Sigmoid colon (tissue), 7 donors: Measurements from ENCODE around the gene FAM240A. TPM values are rescaled to one million over a fixed set of nuclear protein-coding genes. Genes with fewer than 3 reads are reported as not detected.
A peak's percentile ranks its signal among the peaks of the same experiment; 100 is the strongest.

Experiments
- DNase-seq: peaks from one replicate; pipeline ENCODE4 v3.0.0-alpha.2; 2019
- H3K27ac ChIP-seq, 4 donors: fragments of 200-600 bp; sonication (generic); one replicate each; pipeline ENCODE4 v1.5.1; 2016 to 2019; ENCODE audit warnings: mild to moderate bottlenecking in 1 of 4
- H3K27me3 ChIP-seq, 3 donors: fragments of 200-600 bp; sonication (generic); one replicate each; pipeline ENCODE4 v1.5.1; 2019; ENCODE audit warnings: mild to moderate bottlenecking in 1 of 3
- H3K36me3 ChIP-seq, 4 donors: fragments of 200-600 bp; sonication (generic); one replicate each; pipeline ENCODE4 v1.5.1; 2016 to 2019
- H3K4me1 ChIP-seq, 4 donors: fragments of 200-600 bp; sonication (generic); one replicate each; pipeline ENCODE4 v1.5.1; 2017 to 2019
- H3K4me3 ChIP-seq, 4 donors: fragments of 200-600 bp; sonication (generic); one replicate each; pipeline ENCODE4 v1.5.1; 2017 to 2019; ENCODE audit warnings: mild to moderate bottlenecking in 2 of 4, moderate library complexity in 1 of 4
- H3K9me3 ChIP-seq, 4 donors: fragments of 200-600 bp in 3 of 4; sonication (generic) in 3 of 4; one replicate each; pipeline versions ENCODE4 v1.5.1 to v1.6.1; 2013 to 2019
- CTCF ChIP-seq, 4 experiments: fragments of 450-650 bp in 3 of 4; fragments of 200-600 bp in 1 of 4; IDR thresholded peaks; one replicate each; pipeline ENCODE4 v1.5.1; 2016 to 2019; ENCODE audit warnings: antibody characterized with exemption in 4 of 4, mild to moderate bottlenecking in 3 of 4, moderate library complexity in 2 of 4
- EP300 ChIP-seq, 4 donors: sonication (generic); formaldehyde crosslinking; IDR thresholded peaks; one replicate each; pipeline ENCODE4 v1.6.1; 2017; ENCODE audit warnings: antibody characterized with exemption in 4 of 4
- POLR2A ChIP-seq, 2 donors: fragments of 450-650 bp; IDR thresholded peaks; one replicate each; pipeline ENCODE4 v1.6.1; 2016; ENCODE audit warnings: antibody characterized with exemption in 2 of 2, mild to moderate bottlenecking in 2 of 2, moderate library complexity in 2 of 2
- POLR2AphosphoS5 ChIP-seq, 4 donors: sonication (generic); formaldehyde crosslinking; IDR thresholded peaks; one replicate each; pipeline ENCODE4 v1.6.1; 2017; ENCODE audit warnings: antibody characterized with exemption in 4 of 4
- WGBS, 2 donors: extraction: QIAGEN DNeasy Blood & Tissue Kit; methylation state at CpG; one replicate each; pipeline ENCODE4 v1.1.7; 2013; 5-methylcytosine and 5-hydroxymethylcytosine counted together
- intact Hi-C: fragments of 100-400 bp; cut with DNase I; formaldehyde crosslinking; loops from one replicate; pipeline ENCODE4 v1.15.1; 2023
- polyA plus RNA-seq, 3 donors: library from polyadenylated mRNA; stranded (reverse); fragments of 200-250 nt; gene quantifications; one replicate each; pipeline ENCODE4 v1.2.3, GENCODE V29; 2013
- total RNA-seq, 4 donors: library from RNA; depleted of rRNA; stranded (reverse); fragments of >200 nt; gene quantifications; one replicate each; pipeline ENCODE4 v1.1.0, GENCODE V29; 2016
- donor health status: healthy with polysubstance abuse.
- donor health status: Bipolar disorder and iron deficiency.
- donor health status: healthy.

The FAM240A gene
- total and polyA plus RNA-seq, 7 donors, result not detected

- H3K4me1 ChIP-seq, result peaks cover 0 to 27% (median 11%) of the 10 kb centered on the region in 4 donors
- no peaks in the 10 kb centered on the region for H3K36me3 ChIP-seq
- H3K27me3 ChIP-seq, result no peaks in the 10 kb centered on the region
- 79 to 88% methylated on average over 8 of the region's 8 CpGs for WGBS, 2 donors
- no peaks in the 10 kb centered on the region for H3K9me3 ChIP-seq
- TF ChIP-seq CTCF (IDR thresholded peaks at IDR 0.05) (no peak), POLR2AphosphoS5 (IDR thresholded peaks at IDR 0.05) (no peak), EP300 (IDR thresholded peaks at IDR 0.05) (no peak), POLR2A (IDR thresholded peaks at IDR 0.05) (no peak)
- H3K27ac ChIP-seq, result no peak overlapping the region
- DNase-seq, result peak; percentile 57
- no peak overlapping the region for H3K4me3 ChIP-seq
- intact Hi-C loops, result no loop called here
These were observed 54.8 kb downstream of the FAM240A start for GRCh38 chr3:46667061-46667621.

- 85 to 91% methylated on average over 9 of the region's 9 CpGs for WGBS, 2 donors
- peak; percentile 33 for DNase-seq
- Histone ChIP-seq H3K36me3 (no peaks in the 10 kb centered on the region), H3K27me3 (no peaks in the 10 kb centered on the region), H3K4me3 (no peak overlapping the region), H3K4me1 (peaks cover 0 to 25% (median 11%) of the 10 kb centered on the region in 4 donors), H3K9me3 (no peaks in the 10 kb centered on the region), H3K27ac (no peak overlapping the region)
- intact Hi-C loops, result no loop called here
- TF ChIP-seq CTCF (IDR thresholded peaks at IDR 0.05) (no peak), EP300 (IDR thresholded peaks at IDR 0.05) (no peak), POLR2A (IDR thresholded peaks at IDR 0.05) (no peak), POLR2AphosphoS5 (IDR thresholded peaks at IDR 0.05) (no peak)
These were observed 55.3 kb downstream of the FAM240A start for GRCh38 chr3:46667657-46668056.

GRCh38 chr3:46668116-46668515, 55.8 kb downstream of the FAM240A start:
- Histone ChIP-seq H3K36me3 (no peaks in the 10 kb centered on the region), H3K4me3 (no peak overlapping the region), H3K27ac (no peak overlapping the region), H3K4me1 (peaks cover 0 to 21% (median 11%) of the 10 kb centered on the region in 4 donors), H3K9me3 (no peaks in the 10 kb centered on the region), H3K27me3 (no peaks in the 10 kb centered on the region)
- 45 to 74% methylated on average over 8 of the region's 8 CpGs for WGBS, 2 donors
- peak; percentile 47 for DNase-seq
- TF ChIP-seq EP300 (IDR thresholded peaks at IDR 0.05) (no peak), POLR2AphosphoS5 (IDR thresholded peaks at IDR 0.05) (no peak), CTCF (IDR thresholded peaks at IDR 0.05) (no peak), POLR2A (IDR thresholded peaks at IDR 0.05) (no peak)
- intact Hi-C loops, result no loop called here

- TF ChIP-seq POLR2A (IDR thresholded peaks at IDR 0.05), result no peak
- TF ChIP-seq CTCF (IDR thresholded peaks at IDR 0.05), result no peak
- TF ChIP-seq EP300 (IDR thresholded peaks at IDR 0.05), result no peak
- no peak for TF ChIP-seq POLR2AphosphoS5 (IDR thresholded peaks at IDR 0.05)
- Histone ChIP-seq H3K27ac (no peak overlapping the region), H3K4me3 (no peak overlapping the region), H3K36me3 (no peaks in the 10 kb centered on the region), H3K4me1 (peaks cover 0 to 16% (median 9%) of the 10 kb centered on the region in 4 donors), H3K9me3 (no peaks in the 10 kb centered on the region), H3K27me3 (no peaks in the 10 kb centered on the region)
- 64 to 88% methylated on average over 2 of the region's 2 CpGs for WGBS, 2 donors
- intact Hi-C loops, result no loop called here
- peak; percentile 44 for DNase-seq
These were observed 56.3 kb downstream of the FAM240A start for GRCh38 chr3:46668591-46668990.
